Measurements from ENCODE around the gene TRIM41.

Gene TRIM41

DNA sequence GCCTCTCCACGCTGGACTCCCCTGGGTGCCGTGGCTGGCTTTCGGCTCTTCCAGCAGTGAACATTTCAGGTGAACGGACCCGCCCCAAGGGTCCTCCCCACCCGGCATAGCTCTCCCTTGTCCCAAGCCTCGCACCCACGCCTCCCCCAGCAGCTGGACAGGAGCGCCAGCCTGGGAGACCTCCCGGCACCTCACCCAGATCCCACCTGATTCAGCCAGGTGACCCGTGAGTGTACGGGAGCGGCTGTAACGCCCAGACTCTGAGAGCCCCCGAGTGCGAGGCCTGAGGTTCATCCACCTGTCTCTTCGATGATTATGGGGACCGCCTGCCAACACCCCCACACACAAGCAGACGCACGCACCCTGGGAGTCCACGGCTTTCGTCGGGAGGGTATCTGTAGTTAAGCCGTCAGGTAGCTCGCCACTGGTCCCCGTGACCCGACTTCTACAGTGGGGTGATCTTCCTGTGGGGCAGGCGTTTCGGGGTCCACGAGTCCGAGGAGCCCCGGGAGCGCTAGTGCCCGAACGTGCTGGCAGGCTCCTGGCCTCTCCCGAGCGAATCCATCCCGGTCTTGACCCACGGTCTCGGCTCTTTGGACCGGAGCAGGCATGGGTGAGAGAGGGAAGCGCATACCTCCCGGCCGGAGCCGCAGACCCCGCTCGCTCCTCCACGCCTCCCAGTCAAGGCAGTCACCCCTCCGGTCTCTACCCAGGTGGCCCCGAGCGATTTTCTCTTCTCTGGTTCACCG lies 32.9 kb upstream of the TRIM41 start:
- TF ChIP-seq GATA2 (IDR thresholded peaks at IDR 0.05; ENCODE audit: low read depth, low read length) (no peak), GATA3 (IDR thresholded peaks at IDR 0.05; ENCODE audit: low read depth, low read length) (no peak)

DNA sequence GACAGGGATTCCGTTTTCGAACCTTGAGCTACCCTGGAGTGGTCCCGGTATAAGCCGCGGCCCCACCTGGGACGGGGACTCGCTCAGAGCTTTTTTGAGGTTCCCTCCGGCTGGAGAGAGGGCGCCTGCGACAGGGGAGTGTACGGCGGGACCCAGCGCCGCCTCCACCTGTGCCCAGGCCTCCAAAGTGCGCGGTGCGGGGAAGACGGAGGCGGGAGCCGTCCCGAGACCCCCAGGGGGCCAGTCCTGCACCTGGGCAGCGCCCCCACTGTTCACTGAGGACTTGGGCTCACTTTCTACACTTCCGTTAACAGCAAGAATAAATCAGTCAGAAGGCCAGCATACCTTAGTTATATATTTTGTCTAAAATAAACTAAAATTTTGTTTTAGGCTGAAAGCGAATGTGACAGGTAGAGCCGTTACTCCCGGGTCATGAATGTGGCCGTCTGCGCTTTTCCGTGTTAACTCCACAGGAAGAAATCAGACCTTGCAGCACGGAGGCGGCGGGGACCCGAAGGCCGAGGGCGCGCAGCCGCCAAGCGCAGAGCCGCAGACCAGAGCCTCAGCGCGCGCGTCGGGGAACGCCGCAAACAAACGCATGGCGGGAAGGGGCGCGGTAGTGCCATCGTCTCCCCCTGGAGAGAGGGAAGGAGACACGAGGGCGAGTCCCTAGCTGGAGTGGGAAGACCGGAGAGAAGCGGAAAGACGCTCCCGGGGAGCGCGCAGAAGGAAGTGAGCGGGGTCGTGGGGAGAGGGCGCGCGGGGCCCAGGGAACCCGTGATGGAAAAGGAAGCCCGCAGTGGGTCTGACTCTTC lies 32.2 kb upstream of the TRIM41 start:
- TF ChIP-seq GATA3 (IDR thresholded peaks at IDR 0.05; ENCODE audit: low read depth, low read length) (no peak), GATA2 (IDR thresholded peaks at IDR 0.05; ENCODE audit: low read depth, low read length) (no peak; the same call in 1 of the 2 replicates)

DNA sequence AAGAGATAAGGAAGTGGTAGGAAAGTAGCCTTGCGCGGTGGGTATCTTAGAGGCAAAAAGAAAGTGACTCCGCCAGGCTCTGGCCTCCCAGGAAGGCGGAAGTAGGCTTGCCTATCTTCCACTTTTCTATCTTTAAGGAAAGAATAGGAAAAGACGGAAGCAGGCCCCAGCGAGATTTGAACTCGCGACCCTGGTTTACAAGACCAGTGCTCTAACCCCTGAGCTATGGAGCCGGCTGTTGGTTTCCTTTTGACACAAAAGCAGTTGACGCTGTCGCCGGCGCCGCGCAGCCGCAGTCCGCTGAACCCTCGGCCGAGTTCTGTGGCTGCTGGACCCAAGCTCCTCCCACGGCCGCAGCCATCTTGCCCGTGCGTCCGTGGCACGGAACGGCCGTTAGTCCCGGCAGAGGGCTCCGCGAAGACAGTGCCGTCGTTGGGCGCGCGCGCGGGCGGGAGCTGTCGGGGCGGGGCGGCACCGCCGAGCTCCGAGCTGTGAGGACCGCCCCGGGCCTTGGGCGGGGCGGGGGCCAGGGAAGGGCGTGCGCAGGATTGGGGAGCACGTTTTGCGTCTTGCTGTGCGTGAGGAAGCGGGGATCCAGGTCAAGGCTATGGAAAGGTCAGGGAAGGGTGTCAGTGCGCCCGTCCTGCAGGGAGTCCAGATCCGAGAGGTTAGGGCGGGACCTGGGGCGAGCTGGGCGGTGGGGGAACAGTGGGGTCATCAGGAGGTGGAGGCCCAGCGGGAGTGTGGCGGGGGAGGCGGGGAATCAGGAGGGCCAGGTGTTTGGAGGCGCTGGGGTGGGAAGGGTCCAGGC lies 31.4 kb upstream of the TRIM41 start:
- TF ChIP-seq GATA2 (IDR thresholded peaks at IDR 0.05; ENCODE audit: low read depth, low read length) = 0 out of 2 replicates have a peak, but pooled peaks have one; percentile 12
- TF ChIP-seq GATA3 (IDR thresholded peaks at IDR 0.05; ENCODE audit: low read depth, low read length) = no peak

DNA sequence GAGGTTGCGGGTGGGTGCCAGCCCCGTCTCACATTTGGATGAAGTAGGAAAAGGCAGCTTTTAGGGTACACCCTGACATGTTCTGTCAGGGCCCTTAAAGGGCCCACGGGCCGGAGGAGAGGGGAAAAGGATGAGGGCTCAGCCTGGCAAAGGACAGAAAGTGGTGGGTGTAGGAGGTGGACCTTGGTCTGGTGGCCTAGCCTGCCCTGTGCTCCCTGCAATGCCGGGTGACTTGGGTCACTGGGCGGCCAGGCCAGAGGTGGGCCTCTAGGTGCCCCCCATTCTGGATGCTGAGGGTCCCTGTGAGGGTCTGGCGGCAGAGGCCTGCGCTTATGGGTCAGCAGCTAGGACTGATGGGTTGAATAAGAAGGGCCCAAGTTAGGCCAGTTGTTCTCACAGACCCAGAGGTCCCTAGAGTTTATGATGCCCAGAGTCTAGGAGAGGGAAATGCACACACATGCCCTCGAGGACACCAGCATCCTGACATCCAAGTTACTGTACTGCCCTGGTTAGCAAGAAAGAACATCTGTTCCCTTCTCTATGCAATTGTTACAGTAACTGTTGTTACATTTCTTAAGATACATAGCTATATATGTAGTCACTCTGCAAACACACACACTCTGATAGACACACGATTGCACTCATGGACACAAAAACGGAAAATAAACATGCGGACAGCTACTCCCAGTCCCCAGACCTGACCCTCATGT lies 30.6 kb upstream of the TRIM41 start:
- no peak for TF ChIP-seq GATA3 (IDR thresholded peaks at IDR 0.05; ENCODE audit: low read depth, low read length)
- no peak for TF ChIP-seq GATA2 (IDR thresholded peaks at IDR 0.05; ENCODE audit: low read depth, low read length)

DNA sequence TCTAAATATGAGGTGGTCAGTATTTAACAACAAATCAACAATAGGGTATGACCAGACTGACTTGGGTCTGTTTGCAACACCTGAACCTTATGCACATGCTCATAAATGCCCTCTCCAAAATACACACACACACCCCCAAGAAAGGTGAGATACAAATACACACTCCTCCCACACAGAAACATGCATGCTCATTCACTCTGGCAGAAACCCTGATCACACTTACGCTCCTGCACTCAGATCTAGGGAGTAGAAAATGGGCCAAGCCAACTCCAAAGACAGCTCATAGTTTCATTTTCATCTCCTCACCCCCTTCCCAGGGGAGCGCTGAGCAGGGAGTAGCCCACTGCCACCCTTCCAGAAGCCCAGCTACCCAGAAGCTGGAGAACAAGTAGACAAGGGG lies 29.4 kb upstream of the TRIM41 start:
- TF ChIP-seq GATA3 (IDR thresholded peaks at IDR 0.05; ENCODE audit: low read depth, low read length) = no peak
- no peak for TF ChIP-seq GATA2 (IDR thresholded peaks at IDR 0.05; ENCODE audit: low read depth, low read length)

GRCh38 chr5:181194489-181195248 lies 28.4 kb upstream of the TRIM41 start:
- TF ChIP-seq GATA2 (IDR thresholded peaks at IDR 0.05; ENCODE audit: low read depth, low read length) (no peak), GATA3 (IDR thresholded peaks at IDR 0.05; ENCODE audit: low read depth, low read length) (no peak)

GRCh38 chr5:181195249-181195761 lies 27.8 kb upstream of the TRIM41 start:
- TF ChIP-seq GATA2 (IDR thresholded peaks at IDR 0.05; ENCODE audit: low read depth, low read length) = no peak
- TF ChIP-seq GATA3 (IDR thresholded peaks at IDR 0.05; ENCODE audit: low read depth, low read length) = no peak

DNA sequence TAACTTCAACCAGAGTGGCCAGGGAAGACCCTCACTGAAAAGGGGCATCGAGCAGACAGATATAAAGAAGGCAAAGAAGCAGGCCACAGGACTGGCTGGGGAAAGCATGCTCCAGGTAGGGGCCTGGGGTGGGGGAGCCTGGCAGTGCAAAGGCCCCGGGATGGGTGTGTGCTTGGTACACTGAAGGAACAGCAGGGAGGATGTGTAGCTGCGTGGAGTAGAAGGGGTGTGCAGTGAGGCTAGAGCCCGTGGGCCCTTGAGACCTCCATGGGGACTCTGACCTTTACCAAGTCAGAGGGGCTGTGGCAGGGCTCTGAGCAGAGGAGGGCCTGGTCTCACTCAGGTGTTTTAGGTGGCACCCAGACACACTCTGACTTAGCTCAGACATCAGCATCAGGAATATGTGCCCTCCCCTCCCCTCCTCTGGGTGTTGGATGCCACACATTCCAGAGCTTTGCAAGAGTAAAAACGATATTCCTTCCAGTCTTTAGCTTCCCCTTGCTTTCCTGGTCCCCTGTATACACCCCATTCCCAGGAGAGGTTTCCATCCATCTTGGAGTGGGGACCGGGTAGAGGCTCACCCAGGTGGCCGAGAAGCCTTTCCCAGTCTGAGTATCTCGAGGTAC lies 25.6 kb upstream of the TRIM41 start:
- TF ChIP-seq GATA3 (IDR thresholded peaks at IDR 0.05; ENCODE audit: low read depth, low read length) (no peak), GATA2 (IDR thresholded peaks at IDR 0.05; ENCODE audit: low read depth, low read length) (no peak)

DNA sequence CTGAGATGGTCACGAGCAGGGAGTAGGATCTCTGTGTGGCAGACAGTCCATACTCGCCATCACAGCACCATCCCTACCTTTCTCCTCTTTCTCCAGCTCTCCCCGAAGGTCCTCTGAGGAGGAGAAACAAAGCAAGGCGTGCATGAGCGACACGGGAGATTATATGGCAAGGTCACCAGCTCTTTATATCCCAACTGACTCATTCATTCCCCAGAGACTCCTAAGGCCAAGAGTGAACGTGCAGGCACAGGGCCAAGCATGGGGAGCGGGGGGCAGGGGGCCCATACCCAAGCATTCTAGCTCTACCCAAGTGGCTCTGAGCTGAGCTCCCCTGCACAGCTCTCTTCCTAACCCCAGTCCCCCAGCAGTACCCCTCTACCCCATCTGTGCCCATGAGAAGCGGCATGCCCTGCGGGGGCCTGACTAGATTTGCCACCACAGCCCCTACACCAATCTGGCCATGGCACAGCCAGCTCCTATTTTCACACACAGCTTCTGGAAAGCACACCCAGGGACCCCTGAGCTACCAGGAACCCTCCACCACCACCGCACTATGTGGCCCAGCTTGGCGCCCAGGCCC lies 24.9 kb upstream of the TRIM41 start:
- no peak for TF ChIP-seq GATA3 (IDR thresholded peaks at IDR 0.05; ENCODE audit: low read depth, low read length)
- no peak for TF ChIP-seq GATA2 (IDR thresholded peaks at IDR 0.05; ENCODE audit: low read depth, low read length)

- no peak for TF ChIP-seq GATA3 (IDR thresholded peaks at IDR 0.05; ENCODE audit: low read depth, low read length)
- TF ChIP-seq GATA2 (IDR thresholded peaks at IDR 0.05; ENCODE audit: low read depth, low read length) = no peak
These were observed 24.1 kb upstream of the TRIM41 start for GRCh38 chr5:181198905-181199519.

DNA sequence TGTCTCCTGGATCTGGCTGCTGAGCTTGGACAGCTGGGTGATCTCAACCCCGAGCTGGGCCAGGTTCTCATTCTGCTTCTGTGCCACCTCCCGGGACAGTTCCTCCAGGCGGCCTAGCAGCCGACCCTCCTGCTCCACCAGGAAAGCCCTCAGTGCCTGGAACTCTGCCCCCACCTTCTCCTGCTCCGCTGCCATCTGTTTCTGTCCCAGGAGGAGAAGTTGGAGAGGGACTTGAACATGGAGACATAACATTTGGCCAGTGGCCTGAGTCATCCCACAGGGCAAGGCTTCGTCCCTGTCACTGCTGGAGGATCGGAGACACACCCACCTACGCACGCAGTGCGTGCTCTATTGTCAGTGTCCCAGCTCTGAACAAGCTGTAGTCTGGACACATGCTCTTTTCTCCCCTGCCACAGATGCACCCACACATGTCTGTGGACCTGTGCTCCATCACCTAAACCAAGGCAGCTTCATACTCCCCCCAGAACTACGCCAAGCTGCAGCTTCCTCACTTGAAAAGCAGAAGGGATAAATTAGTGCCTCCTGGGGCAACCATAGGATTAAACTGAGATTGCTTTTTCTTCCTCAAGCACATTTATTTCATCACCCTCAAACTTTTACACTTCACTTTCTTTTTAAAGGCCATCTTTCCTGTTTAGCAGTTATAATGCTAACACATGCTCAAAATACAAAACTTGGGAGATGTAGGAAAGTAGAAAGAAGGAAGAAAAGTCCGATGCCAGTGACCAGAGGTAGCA lies 23.0 kb upstream of the TRIM41 start:
- TF ChIP-seq GATA2 (IDR thresholded peaks at IDR 0.05; ENCODE audit: low read depth, low read length) (no peak), GATA3 (IDR thresholded peaks at IDR 0.05; ENCODE audit: low read depth, low read length) (no peak)

Measured in SH-SY5Y (cell line).